ENCODE results near the gene EHBP1L1. TPM values are rescaled to one million over a fixed set of nuclear protein-coding genes. Genes with fewer than 3 reads are reported as not detected.

EHBP1L1 gene
- total and polyA plus RNA-seq, 5 experiments from 2014 or later, result 10.8 to 108 (median 19.8) TPM

GRCh38 chr11:65615950-65616574 lies 40.2 kb downstream of the EHBP1L1 start:
- Mint-ChIP-seq H3K36me3 (peaks cover 0 to 30% (median 3%) of the 10 kb centered on the region in 3 donors), H3K27me3 (peaks cover 0 to 2% (median 0%) of the 10 kb centered on the region in 5 donors), H3K27ac (peak overlapping the region; percentile 88 to 99 (median 97)), H3K4me1 (peaks cover 19 to 50% (median 45%) of the 10 kb centered on the region in 4 donors), H3K4me3 (peak overlapping the region; percentile 94 to 99 (median 96)), H3K9me3 (no peaks in the 10 kb centered on the region)
- POLR2A ChIA-PET, result interaction anchor here (0.6 to 38.5 kb wide), 29 partner anchors 10 to 652 kb away, joined by 3 to 1068 read pairs (median 7); partner anchors contain the start of genes BANF1, CCDC85B, EHBP1L1 and EIF1AD
- peak in 1 of 10 donors; percentile 51 for DNase-seq
- ATAC-seq, result peak in 1 of 2 donors; percentile 1

DNA sequence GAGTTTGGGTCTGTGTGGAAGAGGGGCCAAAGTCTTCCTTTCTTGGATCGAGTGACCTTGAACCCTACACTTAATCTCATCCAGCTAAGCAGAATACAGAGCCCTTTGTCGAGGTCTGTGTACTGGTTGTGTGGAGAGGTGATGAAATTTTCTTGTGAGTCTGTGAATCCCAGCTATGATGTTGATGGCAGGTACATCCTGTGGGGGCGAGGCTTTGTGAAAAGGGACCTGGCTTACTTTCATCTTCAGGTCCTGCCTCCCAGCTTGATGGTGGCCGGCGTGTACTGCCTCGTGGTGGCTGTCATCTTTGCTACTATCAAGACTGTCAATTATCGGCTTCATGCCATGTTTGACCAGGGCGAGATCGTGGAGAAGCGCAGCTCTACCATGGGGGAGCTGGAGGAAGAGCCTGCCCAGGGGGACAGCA lies 40.7 kb downstream of the EHBP1L1 start:
- Mint-ChIP-seq H3K27me3 (peaks cover 0 to 2% (median 0%) of the 10 kb centered on the region in 5 donors), H3K4me1 (peaks cover 18 to 47% (median 40%) of the 10 kb centered on the region in 4 donors), H3K4me3 (peak overlapping the region; percentile 88 to 97 (median 95)), H3K27ac (peak overlapping the region; percentile 83 to 97 (median 92)), H3K9me3 (no peaks in the 10 kb centered on the region), H3K36me3 (peaks cover 0 to 28% (median 3%) of the 10 kb centered on the region in 3 donors)
- DNase-seq, result no peak
- ATAC-seq, result no peak
- POLR2A ChIA-PET, result interaction anchor here (1.1 to 38.5 kb wide), 5 partner anchors 10 to 118 kb away, joined by 3 to 1068 read pairs (median 7); partner anchors contain the start of genes MALAT1, RELA and SIPA1

GRCh38 chr11:65617136-65617850 lies 41.4 kb downstream of the EHBP1L1 start:
- peaks cover 16 to 45% (median 34%) of the 10 kb centered on the region in 4 donors for H3K4me1 Mint-ChIP-seq
- no peak for ATAC-seq

DNA sequence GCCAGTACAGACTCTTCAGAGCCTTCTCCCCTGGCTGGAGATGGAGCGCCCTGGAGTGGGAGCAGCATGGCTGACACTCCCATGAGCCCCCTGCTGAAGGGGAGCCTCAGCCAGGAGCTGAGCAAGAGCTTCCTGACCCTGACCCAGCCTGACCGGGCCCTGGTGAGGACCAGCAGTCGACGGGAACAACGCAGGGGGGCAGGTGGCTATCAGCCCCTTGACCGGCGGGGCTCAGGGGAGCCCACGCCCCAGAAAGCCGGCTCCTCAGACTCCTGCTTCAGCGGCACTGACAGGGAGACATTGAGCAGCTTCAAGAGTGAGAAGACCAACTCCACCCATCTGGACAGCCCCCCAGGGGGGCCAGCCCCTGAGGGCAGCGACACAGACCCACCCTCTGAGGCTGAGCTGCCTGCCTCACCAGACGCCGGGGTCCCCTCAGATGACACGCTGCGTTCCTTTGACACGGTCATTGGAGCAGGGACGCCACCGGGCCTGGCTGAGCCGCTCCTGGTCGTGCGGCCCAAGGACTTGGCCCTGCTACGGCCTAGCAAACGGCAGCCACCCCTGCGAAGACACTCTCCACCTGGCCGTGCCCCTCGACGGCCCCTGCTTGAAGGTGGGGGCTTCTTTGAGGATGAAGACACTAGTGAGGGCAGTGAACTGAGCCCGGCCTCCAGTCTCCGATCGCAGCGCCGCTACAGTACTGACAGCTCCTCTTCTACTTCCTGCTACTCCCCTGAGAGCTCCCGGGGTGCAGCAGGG lies 42.3 kb downstream of the EHBP1L1 start:
- peaks cover 0 to 43% (median 3%) of the 10 kb centered on the region in 3 donors for H3K36me3 Mint-ChIP-seq
- no peak overlapping the region for H3K27ac Mint-ChIP-seq
- POLR2A ChIA-PET, result interaction anchor here (0.5 to 38.5 kb wide), 4 partner anchors 34 to 1347 kb away, joined by 3 to 1068 read pairs (median 4); partner anchors contain the start of genes MALAT1, RELA and SIPA1
- peaks cover 0 to 2% (median 0%) of the 10 kb centered on the region in 5 donors for H3K27me3 Mint-ChIP-seq
- H3K9me3 Mint-ChIP-seq, result no peaks in the 10 kb centered on the region
- DNase-seq, result no peak
- ATAC-seq, result no peak
- peak overlapping the region in 3 of 10 donors; percentile 48 to 97 (median 94) for H3K4me3 Mint-ChIP-seq
- H3K4me1 Mint-ChIP-seq, result peaks cover 16 to 36% (median 28%) of the 10 kb centered on the region in 4 donors

More at GRCh38 chr11:65617136-65617850, 41.4 kb downstream of the EHBP1L1 start:
- Mint-ChIP-seq H3K27ac (peak overlapping the region in 8 of 10 donors; percentile 83 to 96 (median 92)), H3K36me3 (peaks cover 0 to 34% (median 3%) of the 10 kb centered on the region in 3 donors), H3K4me3 (peak overlapping the region; percentile 88 to 97 (median 95)), H3K9me3 (no peaks in the 10 kb centered on the region), H3K27me3 (peaks cover 0 to 2% (median 0%) of the 10 kb centered on the region in 5 donors)
- no peak for DNase-seq
- POLR2A ChIA-PET, result interaction anchor here (0.5 to 38.5 kb wide), 5 partner anchors 9 to 1346 kb away, joined by 3 to 1068 read pairs (median 4); partner anchors contain the start of genes MALAT1, RELA and SIPA1

DNA sequence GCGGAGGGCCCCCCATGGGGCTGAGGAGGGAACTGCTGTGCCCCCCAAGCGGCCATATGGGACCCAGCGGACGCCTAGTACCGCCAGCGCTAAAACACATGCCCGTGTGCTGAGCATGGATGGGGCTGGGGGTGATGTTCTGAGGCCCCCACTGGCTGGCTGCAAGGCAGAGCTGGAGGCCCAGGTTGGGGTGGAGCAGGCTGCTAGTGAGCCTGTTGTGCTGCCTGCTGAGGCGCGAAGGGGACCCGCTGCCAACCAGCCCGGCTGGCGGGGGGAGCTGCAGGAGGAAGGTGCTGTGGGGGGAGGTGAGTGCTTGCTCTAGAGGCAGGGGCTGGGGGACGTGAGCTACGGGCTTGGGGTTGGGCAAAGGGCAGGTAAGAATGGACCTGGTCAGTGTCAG lies 42.9 kb downstream of the EHBP1L1 start:
- DNase-seq (no peak), ATAC-seq (no peak)
- H3K27me3 Mint-ChIP-seq, result peaks cover 0 to 2% (median 0%) of the 10 kb centered on the region in 5 donors
- POLR2A ChIA-PET, result interaction anchor here (38.5 kb wide), 1 partner anchor 33 kb away, joined by 1068 read pairs; the partner anchor contains the start of genes RELA and SIPA1
- H3K36me3 Mint-ChIP-seq, result peaks cover 0 to 43% (median 3%) of the 10 kb centered on the region in 3 donors
- H3K9me3 Mint-ChIP-seq, result no peaks in the 10 kb centered on the region
- H3K4me1 Mint-ChIP-seq, result peaks cover 15 to 36% (median 26%) of the 10 kb centered on the region in 4 donors
- H3K4me3 Mint-ChIP-seq, result peak overlapping the region in 3 of 10 donors; percentile 28 to 60 (median 60)
- peak overlapping the region in 3 of 10 donors; percentile 13 to 81 (median 43) for H3K27ac Mint-ChIP-seq

- no peak for ATAC-seq
- H3K4me1 Mint-ChIP-seq, result peaks cover 13 to 38% (median 25%) of the 10 kb centered on the region in 4 donors
- no peaks in the 10 kb centered on the region for H3K9me3 Mint-ChIP-seq
- peaks cover 0 to 46% (median 3%) of the 10 kb centered on the region in 3 donors for H3K36me3 Mint-ChIP-seq
- no peak for DNase-seq
- H3K27me3 Mint-ChIP-seq, result peaks cover 0 to 2% (median 0%) of the 10 kb centered on the region in 5 donors
- POLR2A ChIA-PET, result interaction anchor here (1.0 to 38.5 kb wide), 2 partner anchors 33 to 157 kb away, joined by 3 to 1068 read pairs; partner anchors contain the start of genes RELA and SIPA1
- H3K4me3 Mint-ChIP-seq, result peak overlapping the region in 2 of 10 donors; percentile 60
- peak overlapping the region in 5 of 10 donors; percentile 13 to 79 (median 27) for H3K27ac Mint-ChIP-seq
Measured at GRCh38 chr11:65619281-65619928, 43.6 kb downstream of the EHBP1L1 start.

DNA sequence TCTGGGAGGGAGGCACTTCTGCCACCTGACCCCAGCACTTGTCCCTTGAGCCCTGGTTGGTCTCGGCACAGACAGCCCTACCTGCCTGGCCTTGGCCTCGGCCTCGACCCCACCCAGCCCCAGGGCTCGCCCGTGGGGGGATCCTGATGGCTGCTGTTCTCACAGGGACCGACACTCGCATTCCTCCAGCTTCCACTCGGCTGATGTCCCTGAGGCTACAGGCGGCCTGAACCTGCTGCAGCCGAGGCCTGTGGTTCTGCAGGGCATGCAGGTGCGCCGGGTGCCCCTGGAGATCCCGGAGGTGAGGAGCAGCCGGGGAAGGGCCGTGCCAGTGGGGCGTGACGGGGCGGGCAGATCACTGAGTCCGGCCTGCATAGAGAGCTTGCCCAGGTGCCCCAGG lies 44.8 kb downstream of the EHBP1L1 start:
- H3K9me3 Mint-ChIP-seq, result no peaks in the 10 kb centered on the region
- peaks cover 13 to 38% (median 22%) of the 10 kb centered on the region in 4 donors for H3K4me1 Mint-ChIP-seq
- H3K4me3 Mint-ChIP-seq, result no peak overlapping the region
- H3K27ac Mint-ChIP-seq, result no peak overlapping the region
- ATAC-seq (no peak), DNase-seq (no peak)
- peaks cover 0 to 53% (median 3%) of the 10 kb centered on the region in 3 donors for H3K36me3 Mint-ChIP-seq
- no peaks in the 10 kb centered on the region for H3K27me3 Mint-ChIP-seq
- POLR2A ChIA-PET, result interaction anchor here (0.7 to 38.5 kb wide), 2 partner anchors 31 to 150 kb away, joined by 3 to 1068 read pairs; partner anchors contain the start of genes RELA and SIPA1

DNA sequence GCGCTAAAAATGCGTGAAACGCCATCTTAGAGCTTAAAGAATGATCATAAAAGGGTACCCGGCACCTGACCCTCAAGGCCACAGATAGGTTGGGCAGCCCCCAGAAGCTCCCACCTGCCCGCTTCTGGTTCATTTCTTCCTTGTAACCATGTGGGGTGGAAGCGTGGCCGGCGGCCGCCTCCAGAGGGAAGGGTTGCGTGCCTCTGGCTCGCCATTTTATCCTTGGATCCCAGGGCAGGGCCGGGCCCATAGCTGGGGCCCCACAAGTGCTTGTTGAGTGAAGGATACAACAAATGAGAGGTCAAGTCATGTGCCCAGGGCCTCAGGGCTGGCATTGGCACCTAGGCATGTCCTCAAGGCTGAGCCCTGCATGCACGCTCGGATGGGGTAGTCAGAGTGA lies 45.6 kb downstream of the EHBP1L1 start:
- H3K27me3 Mint-ChIP-seq, result no peaks in the 10 kb centered on the region
- no peak overlapping the region for H3K4me3 Mint-ChIP-seq
- ATAC-seq (no peak), DNase-seq (no peak)
- H3K4me1 Mint-ChIP-seq, result peaks cover 15 to 43% (median 25%) of the 10 kb centered on the region in 4 donors
- POLR2A ChIA-PET, result interaction anchor here (38.5 kb wide), 1 partner anchor 31 kb away, joined by 1068 read pairs; the partner anchor contains the start of genes RELA and SIPA1
- H3K36me3 Mint-ChIP-seq, result peaks cover 0 to 60% (median 5%) of the 10 kb centered on the region in 3 donors
- no peaks in the 10 kb centered on the region for H3K9me3 Mint-ChIP-seq
- H3K27ac Mint-ChIP-seq, result peak overlapping the region in 1 of 10 donors; percentile 38

GRCh38 chr11:65622011-65622410 lies 46.2 kb downstream of the EHBP1L1 start:
- POLR2A ChIA-PET, result interaction anchor here (38.5 kb wide), 1 partner anchor 30 kb away, joined by 1068 read pairs; the partner anchor contains the start of genes RELA and SIPA1
- Mint-ChIP-seq H3K36me3 (peaks cover 0 to 61% (median 5%) of the 10 kb centered on the region in 3 donors), H3K9me3 (no peaks in the 10 kb centered on the region), H3K27me3 (no peaks in the 10 kb centered on the region), H3K4me3 (no peak overlapping the region), H3K27ac (no peak overlapping the region), H3K4me1 (peaks cover 10 to 40% (median 20%) of the 10 kb centered on the region in 4 donors)
- ATAC-seq (no peak), DNase-seq (no peak)

GRCh38 chr11:65623177-65623576 lies 47.3 kb downstream of the EHBP1L1 start:
- H3K27ac Mint-ChIP-seq, result peak overlapping the region in 6 of 10 donors; percentile 10 to 65 (median 42)
- H3K9me3 Mint-ChIP-seq, result no peaks in the 10 kb centered on the region
- ATAC-seq, result no peak
- H3K4me1 Mint-ChIP-seq, result peaks cover 10 to 37% (median 14%) of the 10 kb centered on the region in 4 donors
- DNase-seq, result no peak
- H3K4me3 Mint-ChIP-seq, result no peak overlapping the region
- peaks cover 0 to 56% (median 5%) of the 10 kb centered on the region in 3 donors for H3K36me3 Mint-ChIP-seq
- POLR2A ChIA-PET, result interaction anchor here (0.6 to 38.5 kb wide), 3 partner anchors 29 to 275 kb away, joined by 3 to 1068 read pairs (median 3); partner anchors contain the start of genes RELA and SIPA1
- H3K27me3 Mint-ChIP-seq, result no peaks in the 10 kb centered on the region

Data from naive thymus-derived CD8-positive, alpha-beta T cell (primary cell).